CD4-positive, CD25-positive, alpha-beta regulatory T cell (primary cell): ENCODE results near the gene CBX3. TPM values are rescaled to one million over a fixed set of nuclear protein-coding genes. Genes with fewer than 3 reads are reported as not detected.

ENCODE experiments used
- ATAC-seq, 2 donors: fragments of 150-1000 bp; cut with Tn5 transposase; one replicate each; pipeline ENCODE4 v1.10.0; 2021; ENCODE audit warnings: low read depth in 2 of 2, moderate number of reproducible peaks in 2 of 2, moderate library complexity in 1 of 2
- DNase-seq, 3 donors: peaks; one replicate each; pipeline versions ENCODE4 v3.0.0 to v3.0.0-alpha.2; 2012 to 2022; ENCODE audit warnings: mixed read lengths in 1 of 3
- H3K27ac ChIP-seq: one replicate; pipeline ENCODE4 v1.7.0; 2013; ENCODE audit warnings: mild to moderate bottlenecking, low read length; ENCODE audit not compliant: insufficient read depth, poor library complexity, severe bottlenecking
- H3K27me3 ChIP-seq: one replicate; pipeline ENCODE4 v1.7.0; 2013; ENCODE audit warnings: low read length; ENCODE audit not compliant: control insufficient read depth, insufficient read depth
- H3K36me3 ChIP-seq: one replicate; pipeline ENCODE4 v1.7.0; 2013; ENCODE audit warnings: mild to moderate bottlenecking, low read length, moderate library complexity; ENCODE audit not compliant: control insufficient read depth, insufficient read depth
- H3K4me1 ChIP-seq: 2 replicates; pipeline ENCODE4 v1.7.0; 2013; ENCODE audit warnings: mild to moderate bottlenecking, low read length; ENCODE audit not compliant: insufficient read depth, control insufficient read depth, poor library complexity, severe bottlenecking
- H3K4me3 ChIP-seq: one replicate; pipeline ENCODE4 v1.7.0; 2013; ENCODE audit warnings: low read depth, mild to moderate bottlenecking, low read length, moderate library complexity
- H3K9me3 ChIP-seq, 2 experiments: 1 replicate in 1 of 2; 2 replicates in 1 of 2; pipeline ENCODE4 v1.7.0; 2013; ENCODE audit warnings: low read length in 2 of 2, mild to moderate bottlenecking in 1 of 2, moderate library complexity in 1 of 2; ENCODE audit not compliant: control insufficient read depth in 2 of 2
- H3K27ac Mint-ChIP-seq, 3 donors: one replicate each; pipeline ENCODE4 v1.8.0; 2020 to 2022; ENCODE audit warnings: mild to moderate bottlenecking in 3 of 3, mixed read lengths in 3 of 3, moderate library complexity in 2 of 3
- H3K27me3 Mint-ChIP-seq: one replicate; pipeline ENCODE4 v1.8.0; 2022; ENCODE audit warnings: mild to moderate bottlenecking, mixed read lengths
- H3K36me3 Mint-ChIP-seq: one replicate; pipeline ENCODE4 v1.8.0; 2020; ENCODE audit warnings: mixed read lengths
- H3K4me1 Mint-ChIP-seq, 4 donors: one replicate each; pipeline ENCODE4 v1.8.0; 2020 to 2022; ENCODE audit warnings: mixed read lengths in 4 of 4, mild to moderate bottlenecking in 1 of 4
- H3K4me3 Mint-ChIP-seq, 4 donors: one replicate each; pipeline ENCODE4 v1.8.0; 2020 to 2022; ENCODE audit warnings: mild to moderate bottlenecking in 4 of 4, mixed read lengths in 4 of 4, moderate library complexity in 3 of 4
- H3K9me3 Mint-ChIP-seq, 7 donors: one replicate each; pipeline ENCODE4 v1.8.0; 2020 to 2022; ENCODE audit warnings: mixed read lengths in 7 of 7, mild to moderate bottlenecking in 3 of 7, moderate library complexity in 2 of 7
- polyA plus RNA-seq, 4 donors: library from polyadenylated mRNA; unstranded; fragments of 300-500 nt; fragmentation: Illumina TruSeq; gene quantifications; one replicate each; pipeline ENCODE4 v1.2.3, GENCODE V29; 2021
- total RNA-seq: library from RNA; stranded (reverse); gene quantifications from one replicate; pipeline ENCODE4 v1.2.3, GENCODE V29; 2022

CBX3 gene
- total and polyA plus RNA-seq, 5 donors from 2014 or later, result 89.1 to 135 (median 124) TPM

DNA sequence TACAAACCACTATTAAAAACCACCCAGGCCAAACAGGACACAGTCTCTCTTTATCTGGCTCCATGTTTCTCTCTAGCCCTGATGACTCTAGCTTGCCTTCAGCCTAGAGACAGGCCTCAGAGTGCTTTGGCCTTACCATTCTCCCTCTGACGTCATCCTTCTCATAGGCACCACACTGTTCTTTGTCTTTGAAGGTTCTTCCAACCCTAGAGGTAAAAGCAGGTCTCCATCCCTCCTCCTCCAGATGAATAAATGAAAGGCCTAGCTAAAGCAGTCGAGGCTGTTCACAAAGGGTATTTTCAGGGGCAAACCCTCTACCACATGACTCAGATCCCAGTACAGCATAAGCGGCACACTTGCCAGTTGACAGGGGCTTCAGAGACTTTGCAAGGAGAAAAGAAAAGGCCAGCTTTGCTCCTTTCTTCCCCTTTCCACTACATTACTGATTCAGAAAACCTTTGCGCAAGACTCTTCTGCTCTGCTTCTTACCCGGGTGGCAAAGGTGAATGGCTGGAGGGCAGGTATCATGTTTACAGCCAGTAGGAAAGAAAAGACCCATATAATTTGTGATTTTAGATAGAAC, 34.8 kb upstream of the CBX3 start:
- peak overlapping the region; percentile 68 for H3K27ac ChIP-seq
- peaks cover 14% of the 10 kb centered on the region for H3K4me1 ChIP-seq
- H3K27me3 ChIP-seq, result no peaks in the 10 kb centered on the region
- no peaks in the 10 kb centered on the region for H3K9me3 ChIP-seq
- peaks cover 0 to 3% (median 0%) of the 10 kb centered on the region in 7 donors for H3K9me3 Mint-ChIP-seq
- H3K36me3 ChIP-seq, result peaks cover 15% of the 10 kb centered on the region
- H3K4me1 Mint-ChIP-seq, result peaks cover 17 to 49% (median 20%) of the 10 kb centered on the region in 4 donors
- H3K4me3 Mint-ChIP-seq, result peak overlapping the region in 3 of 4 donors; percentile 24 to 56 (median 30)
- H3K27ac Mint-ChIP-seq, result peak overlapping the region; percentile 73 to 91 (median 87)
- no peaks in the 10 kb centered on the region for H3K27me3 Mint-ChIP-seq
- peak overlapping the region; percentile 30 for H3K4me3 ChIP-seq
- peaks cover 17% of the 10 kb centered on the region for H3K36me3 Mint-ChIP-seq
- DNase-seq (no peak), ATAC-seq (peak; percentile 21 to 52)

DNA sequence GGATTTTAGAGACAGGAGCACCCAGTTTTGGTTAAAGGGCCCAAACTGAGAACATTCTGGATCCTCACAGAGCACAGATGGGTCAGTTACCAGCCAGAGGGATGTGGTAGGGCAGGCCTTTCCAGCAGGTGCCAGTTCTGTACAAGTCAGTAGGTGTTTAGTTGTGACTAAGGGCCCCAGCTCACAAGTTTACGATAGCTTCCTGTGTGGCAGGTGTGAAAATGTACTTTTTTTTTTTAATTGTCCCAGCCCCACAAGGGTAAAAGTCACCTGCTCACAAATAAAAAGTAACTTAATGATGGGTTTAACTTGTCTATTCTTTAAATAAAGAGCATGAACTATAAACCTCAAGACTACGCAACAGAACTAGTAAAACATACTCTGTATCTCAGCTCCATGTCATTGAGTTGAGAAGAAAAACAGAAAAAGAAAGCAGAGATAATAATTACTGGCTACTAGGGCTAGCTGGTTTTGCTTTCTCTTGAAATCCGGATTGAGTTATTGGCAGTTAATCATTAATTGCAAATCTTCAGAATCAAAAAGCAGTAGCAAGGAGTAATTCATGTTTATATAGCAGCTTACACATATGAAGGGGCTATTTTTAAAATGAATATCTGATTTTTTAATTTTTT, 34.1 kb upstream of the CBX3 start:
- H3K27me3 ChIP-seq, result no peaks in the 10 kb centered on the region
- Mint-ChIP-seq H3K27me3 (no peaks in the 10 kb centered on the region), H3K4me3 (peak overlapping the region in 2 of 4 donors; percentile 24 to 30), H3K27ac (peak overlapping the region; percentile 73 to 91 (median 87)), H3K36me3 (peaks cover 17% of the 10 kb centered on the region), H3K4me1 (peaks cover 17 to 44% (median 20%) of the 10 kb centered on the region in 4 donors), H3K9me3 (peaks cover 0 to 3% (median 0%) of the 10 kb centered on the region in 7 donors)
- H3K4me1 ChIP-seq, result peaks cover 14% of the 10 kb centered on the region
- peak; percentile 75 to 85 for ATAC-seq
- H3K27ac ChIP-seq, result peak overlapping the region; percentile 68
- H3K4me3 ChIP-seq, result peak overlapping the region; percentile 30
- H3K36me3 ChIP-seq, result peaks cover 15% of the 10 kb centered on the region
- H3K9me3 ChIP-seq, result no peaks in the 10 kb centered on the region
- DNase-seq, result peak in 2 of 3 donors; percentile 42 to 76

DNA sequence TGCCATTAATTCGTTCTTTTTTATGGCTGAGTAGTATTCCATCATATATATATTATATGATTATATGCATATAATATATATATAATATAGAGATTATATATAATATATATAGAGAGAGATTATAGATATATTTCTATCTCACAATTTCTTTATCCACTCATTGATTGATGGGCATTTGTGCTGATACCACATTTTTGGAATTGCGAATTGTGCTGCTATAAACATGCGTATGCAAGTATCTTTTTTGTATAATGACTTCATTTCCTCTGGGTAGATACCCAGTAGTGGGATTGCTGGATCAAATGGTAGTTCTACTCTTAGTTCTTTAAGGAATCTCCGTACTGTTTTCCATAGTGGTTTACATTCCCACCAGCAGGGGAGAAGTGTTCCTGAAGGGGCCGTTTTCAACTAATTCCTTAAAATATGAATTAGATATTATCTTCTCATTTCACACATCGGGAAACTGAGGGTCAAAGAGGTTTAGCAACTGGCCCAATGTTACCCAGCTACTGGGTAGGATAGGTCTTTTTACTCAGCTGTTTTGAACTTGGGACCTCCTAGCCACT, 33.0 kb upstream of the CBX3 start:
- Histone ChIP-seq H3K27ac (no peak overlapping the region), H3K27me3 (no peaks in the 10 kb centered on the region), H3K4me3 (no peak overlapping the region), H3K9me3 (no peaks in the 10 kb centered on the region), H3K36me3 (peaks cover 20% of the 10 kb centered on the region), H3K4me1 (peaks cover 14% of the 10 kb centered on the region)
- Mint-ChIP-seq H3K36me3 (peaks cover 13% of the 10 kb centered on the region), H3K27ac (no peak overlapping the region), H3K4me1 (peaks cover 14 to 43% (median 24%) of the 10 kb centered on the region in 4 donors), H3K4me3 (no peak overlapping the region), H3K27me3 (no peaks in the 10 kb centered on the region), H3K9me3 (peaks cover 0 to 3% (median 0%) of the 10 kb centered on the region in 7 donors)
- ATAC-seq (no peak), DNase-seq (no peak)

DNA sequence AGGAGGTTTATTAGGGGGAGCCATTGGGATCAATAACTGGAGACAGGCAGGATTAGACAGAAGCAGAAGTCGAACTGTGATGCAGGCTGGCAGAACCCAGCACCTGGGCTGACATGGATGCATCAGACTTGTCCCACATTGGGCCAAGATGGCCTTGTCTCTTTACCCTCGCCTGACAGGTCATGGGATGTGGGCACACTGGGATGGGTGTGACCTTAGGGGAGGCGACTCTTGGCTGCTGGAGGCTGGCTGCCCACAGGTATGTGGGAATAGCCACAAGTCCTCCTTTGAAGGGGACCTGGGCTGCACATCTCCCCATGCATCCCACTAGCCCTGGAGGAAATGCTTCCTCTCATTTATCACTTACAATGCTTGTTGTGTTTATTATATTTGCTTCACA, 32.3 kb upstream of the CBX3 start:
- H3K27ac Mint-ChIP-seq, result no peak overlapping the region
- peaks cover 14% of the 10 kb centered on the region for H3K4me1 ChIP-seq

DNA sequence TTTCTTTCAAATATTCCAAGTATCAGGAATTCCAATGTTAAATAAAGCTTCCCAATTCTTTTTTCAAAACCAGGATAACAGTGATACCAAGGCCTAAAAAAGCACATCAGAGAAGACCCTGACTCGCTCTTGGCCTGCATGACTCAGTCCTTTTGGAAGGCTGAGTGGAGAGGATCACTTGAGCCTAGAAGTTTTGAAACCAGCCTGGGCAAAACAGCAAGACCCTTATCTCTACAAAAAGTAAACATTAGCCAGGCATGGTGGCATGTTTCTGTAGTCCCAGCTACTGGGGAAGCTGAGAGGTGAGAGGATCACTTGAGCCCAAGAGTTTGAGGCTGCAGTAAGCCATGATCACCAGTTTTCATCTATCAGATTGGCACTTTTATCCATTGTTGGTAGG, 30.9 kb upstream of the CBX3 start:
- Histone ChIP-seq H3K36me3 (peaks cover 20% of the 10 kb centered on the region), H3K27me3 (no peaks in the 10 kb centered on the region), H3K4me1 (peaks cover 14% of the 10 kb centered on the region), H3K4me3 (no peak overlapping the region), H3K9me3 (no peaks in the 10 kb centered on the region), H3K27ac (no peak overlapping the region)
- H3K27me3 Mint-ChIP-seq, result no peaks in the 10 kb centered on the region
- H3K4me3 Mint-ChIP-seq, result no peak overlapping the region
- DNase-seq (no peak), ATAC-seq (no peak)
- H3K36me3 Mint-ChIP-seq, result peaks cover 23% of the 10 kb centered on the region
- peaks cover 25 to 45% (median 36%) of the 10 kb centered on the region in 4 donors for H3K4me1 Mint-ChIP-seq
- H3K27ac Mint-ChIP-seq, result no peak overlapping the region
- H3K9me3 Mint-ChIP-seq, result no peaks in the 10 kb centered on the region

More for the DNA sequence above, 32.3 kb upstream of the CBX3 start:
- peaks cover 22 to 50% (median 31%) of the 10 kb centered on the region in 4 donors for H3K4me1 Mint-ChIP-seq
- H3K36me3 Mint-ChIP-seq, result peaks cover 20% of the 10 kb centered on the region
- peaks cover 0 to 2% (median 0%) of the 10 kb centered on the region in 7 donors for H3K9me3 Mint-ChIP-seq
- DNase-seq (no peak), ATAC-seq (no peak)
- peaks cover 20% of the 10 kb centered on the region for H3K36me3 ChIP-seq
- H3K4me3 ChIP-seq, result no peak overlapping the region
- H3K4me3 Mint-ChIP-seq, result no peak overlapping the region
- H3K27me3 Mint-ChIP-seq, result no peaks in the 10 kb centered on the region
- no peaks in the 10 kb centered on the region for H3K27me3 ChIP-seq
- H3K9me3 ChIP-seq, result no peaks in the 10 kb centered on the region
- H3K27ac ChIP-seq, result no peak overlapping the region

DNA sequence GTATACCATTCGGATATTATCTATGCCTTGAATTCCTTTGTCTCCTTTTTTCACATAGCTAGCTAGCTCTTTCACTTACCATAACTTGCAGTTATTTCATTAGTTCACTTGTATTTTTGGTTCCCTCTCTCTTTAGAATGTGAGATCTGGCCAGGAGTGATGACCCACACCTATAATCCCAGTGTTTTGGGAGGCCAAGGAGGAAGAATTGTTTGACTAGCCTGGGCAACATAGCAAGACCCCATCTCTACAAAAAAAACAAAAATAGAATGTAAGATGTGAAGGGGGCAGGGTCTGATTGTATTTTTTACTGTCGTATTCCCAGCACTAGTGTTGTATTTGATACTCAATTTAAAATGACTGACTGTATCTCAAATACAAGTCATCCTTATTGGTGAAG, 29.9 kb upstream of the CBX3 start:
- Histone ChIP-seq H3K27me3 (no peaks in the 10 kb centered on the region), H3K36me3 (peaks cover 20% of the 10 kb centered on the region), H3K4me1 (peaks cover 12% of the 10 kb centered on the region), H3K27ac (no peak overlapping the region), H3K9me3 (no peaks in the 10 kb centered on the region), H3K4me3 (no peak overlapping the region)
- Mint-ChIP-seq H3K9me3 (no peaks in the 10 kb centered on the region), H3K36me3 (peaks cover 23% of the 10 kb centered on the region), H3K27ac (peak overlapping the region in 1 of 3 donors; percentile 18), H3K4me1 (peaks cover 22 to 37% (median 32%) of the 10 kb centered on the region in 4 donors), H3K4me3 (no peak overlapping the region), H3K27me3 (no peaks in the 10 kb centered on the region)
- ATAC-seq (no peak), DNase-seq (no peak)

DNA sequence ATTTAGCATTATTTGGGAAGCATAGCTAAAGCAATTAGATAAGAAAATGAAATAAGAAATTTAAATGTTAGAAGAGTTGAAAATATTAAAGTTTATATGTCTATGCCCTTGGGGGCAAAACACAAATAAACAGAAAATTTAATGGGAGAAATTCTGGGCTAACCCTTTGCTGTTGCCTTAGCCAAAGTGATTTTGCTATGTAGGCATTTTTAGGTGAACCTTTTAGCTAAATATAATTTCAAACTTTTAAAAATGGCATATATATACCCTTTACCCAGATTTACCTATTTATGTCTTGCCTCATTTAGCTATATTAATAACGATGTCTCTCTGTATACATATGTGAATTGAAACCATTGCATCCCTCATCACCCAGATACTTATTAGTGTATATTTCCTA, 29.5 kb upstream of the CBX3 start:
- Mint-ChIP-seq H3K4me3 (no peak overlapping the region), H3K9me3 (no peaks in the 10 kb centered on the region), H3K27ac (peak overlapping the region in 1 of 3 donors; percentile 74), H3K36me3 (peaks cover 23% of the 10 kb centered on the region), H3K4me1 (peaks cover 18 to 32% (median 28%) of the 10 kb centered on the region in 4 donors), H3K27me3 (no peaks in the 10 kb centered on the region)
- no peak overlapping the region for H3K4me3 ChIP-seq
- peaks cover 20% of the 10 kb centered on the region for H3K36me3 ChIP-seq
- no peaks in the 10 kb centered on the region for H3K27me3 ChIP-seq
- H3K27ac ChIP-seq, result no peak overlapping the region
- DNase-seq (no peak), ATAC-seq (no peak)
- no peaks in the 10 kb centered on the region for H3K9me3 ChIP-seq
- H3K4me1 ChIP-seq, result peaks cover 8% of the 10 kb centered on the region
